Gastrocnemius medialis (tissue), 4 donors: ENCODE data around the gene TCF3. TPM values are rescaled to one million over a fixed set of nuclear protein-coding genes. Genes with fewer than 3 reads are reported as not detected.

Experiments
- ATAC-seq, 2 donors: fragments of 150-250 bp; one replicate each; pipeline ENCODE4 v1.9.1; 2016
- DNase-seq, 2 donors: peaks; one replicate each; pipeline ENCODE4 v3.0.0-alpha.2; 2019
- H3K27ac ChIP-seq, 4 donors: fragments of 200-600 bp; sonication (generic); 1 replicate in 1 of 4; 2 replicates in 3 of 4; pipeline ENCODE4 v1.5.1; 2016 to 2018; ENCODE audit warnings: mild to moderate bottlenecking in 2 of 4, moderate library complexity in 1 of 4
- H3K27me3 ChIP-seq, 3 donors: fragments of 200-600 bp; sonication (generic) in 2 of 3; 1 replicate in 1 of 3; 2 replicates in 2 of 3; pipeline versions ENCODE4 v1.5.1 to v1.6.0; 2016 to 2019; ENCODE audit warnings: mild to moderate bottlenecking in 1 of 3, moderate library complexity in 1 of 3
- H3K36me3 ChIP-seq, 2 donors: fragments of 200-600 bp; sonication (generic) in 1 of 2; one replicate each; pipeline ENCODE4 v1.5.1; 2017 to 2018
- H3K4me1 ChIP-seq, 2 donors: fragments of 200-600 bp; sonication (generic) in 1 of 2; one replicate each; pipeline ENCODE4 v1.5.1; 2016 to 2017; ENCODE audit warnings: mild to moderate bottlenecking in 2 of 2
- H3K4me3 ChIP-seq, 4 donors: fragments of 200-600 bp; sonication (generic) in 3 of 4; 1 replicate in 1 of 4; 2 replicates in 3 of 4; pipeline ENCODE4 v1.5.1; 2016 to 2019; ENCODE audit warnings: mild to moderate bottlenecking in 2 of 4
- H3K9me3 ChIP-seq, 3 donors: fragments of 200-600 bp; sonication (generic) in 2 of 3; 1 replicate in 1 of 3; 2 replicates in 2 of 3; pipeline ENCODE4 v1.5.1; 2016 to 2019
- CTCF ChIP-seq, 5 experiments: fragments of 450-650 bp in 3 of 5; fragments of 200-600 bp in 2 of 5; sonication (generic) in 2 of 5; IDR thresholded peaks in 4 of 5; conservative IDR thresholded peaks in 1 of 5; 1 replicate in 4 of 5; 2 replicates in 1 of 5; pipeline ENCODE4 v1.5.1; 2016 to 2019; ENCODE audit warnings: antibody characterized with exemption in 5 of 5, mild to moderate bottlenecking in 3 of 5, moderate library complexity in 3 of 5
- POLR2A ChIP-seq, 2 donors: fragments of 450-650 bp; IDR thresholded peaks; one replicate each; pipeline ENCODE4 v1.6.1; 2017; ENCODE audit warnings: antibody characterized with exemption in 2 of 2, mild to moderate bottlenecking in 2 of 2, moderate library complexity in 2 of 2
- in situ Hi-C, 4 donors: fragments of 200-750 bp; cut with MboI; loops; one replicate each; pipeline versions ENCODE4 v1.15.0 to v1.8.0; 2017; ENCODE audit warnings: low sequenced_read_pairs in 4 of 4
- intact Hi-C: fragments of 100-400 bp; cut with DNase I; formaldehyde crosslinking; loops from one replicate; pipeline ENCODE4 v1.15.1; 2023; ENCODE audit warnings: low total_unique reads
- total RNA-seq, 4 donors: library from RNA; depleted of rRNA; stranded (reverse); fragments of >200 nt; gene quantifications; one replicate each; pipeline versions ENCODE4 v1.1.0 to v1.2.3, GENCODE V29; 2016

Gene TCF3
- total RNA-seq, 4 donors from 2014 or later: 22.0 to 58.6 (median 42.5) TPM

GRCh38 chr19:1560286-1560882, 92.0 kb downstream of the TCF3 start:
- Histone ChIP-seq H3K27ac (no peak overlapping the region), H3K4me3 (no peak overlapping the region), H3K36me3 (no peaks in the 10 kb centered on the region), H3K4me1 (no peaks in the 10 kb centered on the region), H3K9me3 (no peaks in the 10 kb centered on the region), H3K27me3 (no peaks in the 10 kb centered on the region)
- TF ChIP-seq POLR2A (IDR thresholded peaks at IDR 0.05): no peak
- no peak for TF ChIP-seq CTCF (IDR thresholded peaks at IDR 0.05 in 4 of 5, conservative IDR thresholded peaks at IDR 0.05 in 1 of 5)
- intact Hi-C loops: no loop called here
- in situ Hi-C loops: no loop called here
- DNase-seq (no peak), ATAC-seq (no peak)

Other genes with a start within 250 kb of the TCF3 start
- gene DAZAP1, start 245.0 kb downstream of the TCF3 start, total RNA-seq: 10 to 100 TPM; 53.7 to 74.1 (median 63.4) TPM
- 1,000 to 10,000 TPM; 2,323 to 3,835 (median 2,607) TPM for gene RPS15, start 214.2 kb downstream of the TCF3 start, total RNA-seq
- under 1 TPM in 1 of 4 donors, not detected in 3; 0.04 TPM for gene APC2, start 202.5 kb downstream of the TCF3 start, total RNA-seq
- 10 to 100 TPM; 18.7 to 25.7 (median 19.9) TPM for gene C19orf25, start 173.4 kb downstream of the TCF3 start, total RNA-seq
- under 1 TPM; 0.12 to 0.60 (median 0.37) TPM for gene PCSK4, start 162.3 kb downstream of the TCF3 start, total RNA-seq
- gene REEP6, start 161.4 kb downstream of the TCF3 start, total RNA-seq: 1 to 10 TPM; 1.1 to 2.3 (median 1.5) TPM
- 1 to 10 TPM in 3 of 4 donors, under 1 TPM in 1; 0.41 to 6.5 (median 3.0) TPM for gene ADAMTSL5, start 139.6 kb downstream of the TCF3 start, total RNA-seq
- gene PLK5, start 128.5 kb downstream of the TCF3 start, total RNA-seq: not detected
- gene MEX3D, start 84.3 kb downstream of the TCF3 start, total RNA-seq: 1 to 10 TPM; 2.4 to 7.9 (median 5.3) TPM
- gene MBD3, start 59.8 kb downstream of the TCF3 start, total RNA-seq: 100 to 1,000 TPM in 2 of 4 donors, 10 to 100 TPM in 2; 66.9 to 147 (median 118) TPM
- 100 to 1,000 TPM; 106 to 173 (median 154) TPM for gene UQCR11, start 47.2 kb downstream of the TCF3 start, total RNA-seq
- not detected for gene ONECUT3, start 100.9 kb upstream of the TCF3 start, total RNA-seq
- under 1 TPM in 2 of 4 donors, not detected in 2; 0.09 to 0.24 TPM for gene ATP8B3, start 159.7 kb upstream of the TCF3 start, total RNA-seq
- 10 to 100 TPM; 10.8 to 28.5 (median 20.5) TPM for gene REXO1, start 195.9 kb upstream of the TCF3 start, total RNA-seq
- gene KLF16, start 211.0 kb upstream of the TCF3 start, total RNA-seq: 1 to 10 TPM in 3 of 4 donors, under 1 TPM in 1; 0.58 to 4.0 (median 1.4) TPM
- 10 to 100 TPM; 49.4 to 87.7 (median 70.8) TPM for gene ABHD17A, start 232.9 kb upstream of the TCF3 start, total RNA-seq